Liver (tissue), 9 donors: ENCODE data around the gene TUBB1. TPM values are rescaled to one million over a fixed set of nuclear protein-coding genes. Genes with fewer than 3 reads are reported as not detected.

Source experiments
- DNase-seq: peaks from one replicate; pipeline ENCODE4 v3.0.0-alpha.2; 2017; ENCODE audit warnings: low spot score
- H3K27ac ChIP-seq, 2 donors: one replicate each; pipeline ENCODE4 v1.7.0; 2013; ENCODE audit warnings: inconsistent platforms in 2 of 2, low read length in 2 of 2, control low read depth in 1 of 2, low read depth in 1 of 2, mild to moderate bottlenecking in 1 of 2
- H3K27me3 ChIP-seq, 4 donors: one replicate each; pipeline versions ENCODE4 v1.6.1 to v1.7.0; 2013; ENCODE audit warnings: low read length in 3 of 4, inconsistent platforms in 1 of 4, mild to moderate bottlenecking in 1 of 4, moderate library complexity in 1 of 4; ENCODE audit not compliant: control insufficient read depth in 4 of 4, insufficient read depth in 4 of 4
- H3K36me3 ChIP-seq, 4 donors: one replicate each; pipeline versions ENCODE4 v1.6.1 to v1.7.0; 2013; ENCODE audit warnings: low read length in 3 of 4, mild to moderate bottlenecking in 3 of 4, low read depth in 1 of 4, moderate library complexity in 1 of 4; ENCODE audit not compliant: control insufficient read depth in 4 of 4, insufficient read depth in 3 of 4
- H3K4me1 ChIP-seq, 4 donors: one replicate each; pipeline versions ENCODE4 v1.6.1 to v1.7.0; 2013; ENCODE audit warnings: low read length in 3 of 4, mild to moderate bottlenecking in 3 of 4, moderate library complexity in 1 of 4; ENCODE audit not compliant: control insufficient read depth in 4 of 4, insufficient read depth in 4 of 4
- H3K4me3 ChIP-seq, 3 donors: one replicate each; pipeline versions ENCODE4 v1.6.1 to v1.7.0; 2013; ENCODE audit warnings: low read length in 3 of 3, control low read depth in 1 of 3, low read depth in 1 of 3, mild to moderate bottlenecking in 1 of 3
- H3K9ac ChIP-seq, 2 donors: one replicate each; pipeline ENCODE4 v1.7.0; 2013; ENCODE audit warnings: low read length in 2 of 2, mild to moderate bottlenecking in 2 of 2, moderate library complexity in 2 of 2, control low read depth in 1 of 2, low read depth in 1 of 2
- H3K9me3 ChIP-seq, 4 donors: one replicate each; pipeline versions ENCODE4 v1.6.1 to v1.7.0; 2013; ENCODE audit warnings: low read length in 3 of 4; ENCODE audit not compliant: control insufficient read depth in 4 of 4
- CTCF ChIP-seq: fragments of 150-350 bp; IDR thresholded peaks from 2 replicates; pipeline ENCODE4 v1.5.1; 2017; ENCODE audit warnings: improper control_type of control experiment, low read depth, low read length; ENCODE audit not compliant: missing input control
- EGR1 ChIP-seq, 2 donors: IDR thresholded peaks; 2 replicates each; pipeline ENCODE4 v1.6.1; 2016 to 2018; ENCODE audit warnings: antibody characterized with exemption in 2 of 2, low read depth in 2 of 2
- FOXA1 ChIP-seq: IDR thresholded peaks from 2 replicates; pipeline ENCODE4 v1.6.1; 2016; ENCODE audit warnings: antibody characterized with exemption
- FOXA2 ChIP-seq: IDR thresholded peaks from 2 replicates; pipeline ENCODE4 v1.6.1; 2016; ENCODE audit warnings: antibody characterized with exemption
- GABPA ChIP-seq, 2 donors: IDR thresholded peaks in 1 of 2; conservative IDR thresholded peaks in 1 of 2; 2 replicates each; pipeline ENCODE4 v1.6.1; 2016; ENCODE audit warnings: antibody characterized with exemption in 2 of 2, mild to moderate bottlenecking in 1 of 2, moderate library complexity in 1 of 2
- HNF4A ChIP-seq, 2 donors: conservative IDR thresholded peaks; 2 replicates each; pipeline ENCODE4 v1.6.1; 2016; ENCODE audit warnings: antibody characterized with exemption in 2 of 2, mild to moderate bottlenecking in 2 of 2
- HNF4G ChIP-seq: IDR thresholded peaks from 2 replicates; pipeline ENCODE4 v1.6.1; 2016; ENCODE audit warnings: antibody characterized with exemption
- JUND ChIP-seq, 2 donors: IDR thresholded peaks; 2 replicates each; pipeline ENCODE4 v1.6.1; 2016; ENCODE audit warnings: antibody characterized with exemption in 2 of 2
- MAX ChIP-seq: IDR thresholded peaks from 2 replicates; pipeline ENCODE4 v1.6.1; 2016; ENCODE audit warnings: antibody characterized with exemption
- NR2F2 ChIP-seq: IDR thresholded peaks from 2 replicates; pipeline ENCODE4 v1.6.1; 2016; ENCODE audit warnings: antibody characterized with exemption
- RAD21 ChIP-seq, 2 donors: IDR thresholded peaks; 2 replicates each; pipeline ENCODE4 v1.6.1; 2016; ENCODE audit warnings: antibody characterized with exemption in 2 of 2, mild to moderate bottlenecking in 2 of 2
- REST ChIP-seq: IDR thresholded peaks from 2 replicates; pipeline ENCODE4 v1.6.1; 2016; ENCODE audit warnings: antibody characterized with exemption, mild to moderate bottlenecking
- RXRA ChIP-seq, 2 donors: IDR thresholded peaks; 2 replicates each; pipeline ENCODE4 v1.6.1; 2017 to 2018; ENCODE audit warnings: antibody characterized with exemption in 2 of 2, mild to moderate bottlenecking in 1 of 2
- SP1 ChIP-seq: IDR thresholded peaks from 2 replicates; pipeline ENCODE4 v1.6.1; 2018; ENCODE audit warnings: antibody characterized with exemption, mild to moderate bottlenecking
- TAF1 ChIP-seq: conservative IDR thresholded peaks from 2 replicates; pipeline ENCODE4 v1.6.1; 2016; ENCODE audit warnings: antibody characterized with exemption, mild to moderate bottlenecking
- ZBTB33 ChIP-seq: IDR thresholded peaks from 2 replicates; pipeline ENCODE4 v1.6.1; 2016; ENCODE audit warnings: antibody characterized with exemption
- WGBS: extraction: QIAGEN DNeasy Blood & Tissue Kit; methylation state at CpG from one replicate; pipeline ENCODE4 v1.1.7; 2013; 5-methylcytosine and 5-hydroxymethylcytosine counted together
- polyA plus RNA-seq, 2 donors: library from polyadenylated mRNA; stranded (reverse) in 1 of 2; unstranded in 1 of 2; fragments of 200-250 nt in 1 of 2; fragments of >200 nt in 1 of 2; fragmentation: Nextera tagmentation in 1 of 2; extraction: Ambion mirVana in 1 of 2; gene quantifications; one replicate each; pipeline versions ENCODE4 v1.2.1 to v1.2.3, GENCODE V29; 2013 to 2015
- total RNA-seq, 2 donors: library from RNA; depleted of rRNA; stranded (reverse); fragments of >200 nt; gene quantifications; one replicate each; pipeline ENCODE4 v1.2.3, GENCODE V29; 2014
- donor health status: healthy.
- donor health status: healthy.
- donor health status: healthy.
- donor health status: healthy.
- donor health status: healthy.

Gene TUBB1
- total and polyA plus RNA-seq, 4 donors: 0.17 to 59.5 (median 0.24) TPM

- 1% methylated on average over 13 of the region's 13 CpGs for WGBS
- Histone ChIP-seq H3K9me3 (no peaks in the 10 kb centered on the region), H3K27ac (peak overlapping the region; percentile 71 to 77), H3K4me3 (peak overlapping the region; percentile 67 to 72 (median 67)), H3K9ac (peak overlapping the region; percentile 54 to 62), H3K36me3 (peaks cover 9 to 45% (median 42%) of the 10 kb centered on the region in 4 donors), H3K4me1 (peaks cover 3 to 18% (median 17%) of the 10 kb centered on the region in 4 donors), H3K27me3 (no peaks in the 10 kb centered on the region)
- TF ChIP-seq RXRA (IDR thresholded peaks at IDR 0.05): no peak
- TF ChIP-seq SP1: no peak
- TF ChIP-seq TAF1: peak; percentile 30
- no peak for TF ChIP-seq NR2F2
- TF ChIP-seq FOXA2: no peak
- TF ChIP-seq MAX: no peak
- peak; percentile 34 for TF ChIP-seq CTCF
- no peak for TF ChIP-seq ZBTB33
- no peak for TF ChIP-seq REST
- no peak for TF ChIP-seq RAD21 (IDR thresholded peaks at IDR 0.05)
- no peak for DNase-seq
Measured at GRCh38 chr20:59032713-59033059, 13.5 kb downstream of the TUBB1 start.

- no peak for DNase-seq
- H3K36me3 ChIP-seq: peaks cover 12 to 45% (median 43%) of the 10 kb centered on the region in 4 donors
- peak overlapping the region; percentile 54 to 62 for H3K9ac ChIP-seq
- H3K4me1 ChIP-seq: peaks cover 3 to 18% (median 17%) of the 10 kb centered on the region in 4 donors
- WGBS: 97% methylated on average over 1 of the region's 1 CpG
- H3K27ac ChIP-seq: peak overlapping the region in 1 of 2 donors; percentile 77
- peak overlapping the region in 2 of 3 donors; percentile 67 for H3K4me3 ChIP-seq
- no peaks in the 10 kb centered on the region for H3K9me3 ChIP-seq
- H3K27me3 ChIP-seq: no peaks in the 10 kb centered on the region
- TF ChIP-seq CTCF (no peak), GABPA (IDR thresholded peaks at IDR 0.05 in 1 of 2, conservative IDR thresholded peaks at IDR 0.05 in 1 of 2) (no peak), HNF4G (no peak), FOXA1 (no peak), RXRA (IDR thresholded peaks at IDR 0.05) (no peak), FOXA2 (no peak), ZBTB33 (no peak), EGR1 (IDR thresholded peaks at IDR 0.05; ENCODE audit: low read depth in 2 of 2) (no peak), REST (no peak), HNF4A (conservative IDR thresholded peaks at IDR 0.05) (no peak), SP1 (no peak), JUND (IDR thresholded peaks at IDR 0.05) (no peak), NR2F2 (no peak)
Measured at GRCh38 chr20:59033093-59033492, 13.9 kb downstream of the TUBB1 start.
